Activated effector memory CD4-positive, alpha-beta T cell treated with anti-CD3 and anti-CD28 coated beads, Interleukin-2, amount 50 U/mL, for 16 hours (primary cell): ENCODE data around the gene IL2RG.

Source experiments
- DNase-seq: peaks from one replicate; pipeline ENCODE4 v3.0.0-alpha.2; 2020

Gene IL2RG

DNA sequence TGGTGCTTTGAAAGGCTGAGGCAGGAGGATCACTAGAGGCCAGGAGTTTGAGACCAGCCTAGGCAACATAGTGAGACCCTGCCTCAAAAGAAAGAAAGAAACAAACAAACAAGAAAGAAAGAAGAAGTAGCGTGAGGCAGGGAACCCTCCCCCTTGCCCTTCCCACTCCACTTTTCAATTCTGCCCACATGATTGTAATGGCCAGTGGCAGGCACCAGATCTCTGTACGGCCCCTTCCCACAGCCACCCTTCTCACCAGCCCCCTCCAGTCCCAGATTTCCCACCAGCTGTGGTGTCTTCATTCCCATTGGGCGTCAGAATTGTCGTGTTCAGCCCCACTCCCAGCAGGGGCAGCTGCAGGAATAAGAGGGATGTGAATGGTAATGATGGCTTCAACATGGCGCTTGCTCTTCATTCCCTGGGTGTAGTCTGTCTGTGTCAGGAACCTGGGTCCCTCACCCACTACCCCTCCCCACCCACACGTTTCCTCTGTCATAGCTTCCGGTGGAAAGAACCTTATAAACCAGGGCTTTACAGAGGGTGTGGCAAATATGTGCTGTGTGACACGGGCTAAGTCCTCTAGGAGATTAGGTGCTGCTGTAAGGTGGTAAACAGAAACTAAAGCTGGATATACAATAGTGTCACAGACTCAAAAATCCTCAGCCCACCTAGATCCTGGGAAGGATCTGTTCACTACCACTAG lies at the start of gene IL2RG:
Gene IL2RG, minus strand, starts transcription at position 437 of the 703 bp plus-strand sequence. Its CDS starts 38 bp downstream, at position 399.
- peak; percentile 90 for DNase-seq

DNA sequence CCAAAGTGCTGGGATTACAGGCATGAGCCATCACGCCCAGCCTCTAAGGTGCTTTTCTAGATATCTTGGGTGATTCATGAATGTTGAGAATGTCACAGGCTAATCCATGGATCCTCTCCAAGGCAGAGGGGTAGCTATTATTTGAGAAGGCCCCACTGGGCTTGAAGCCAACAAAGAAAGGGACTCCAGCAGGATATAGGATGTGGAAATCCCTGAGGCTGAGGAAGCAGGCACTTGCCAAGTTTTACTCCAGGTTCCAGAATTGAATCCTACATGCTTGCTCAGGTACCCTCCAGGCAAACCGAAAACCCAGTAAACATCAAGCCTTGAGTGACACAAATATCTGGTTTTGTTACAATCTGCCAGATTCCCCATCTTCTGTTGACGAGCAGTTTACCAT lies 49.1 kb upstream of the IL2RG start:
- DNase-seq: no peak

DNA sequence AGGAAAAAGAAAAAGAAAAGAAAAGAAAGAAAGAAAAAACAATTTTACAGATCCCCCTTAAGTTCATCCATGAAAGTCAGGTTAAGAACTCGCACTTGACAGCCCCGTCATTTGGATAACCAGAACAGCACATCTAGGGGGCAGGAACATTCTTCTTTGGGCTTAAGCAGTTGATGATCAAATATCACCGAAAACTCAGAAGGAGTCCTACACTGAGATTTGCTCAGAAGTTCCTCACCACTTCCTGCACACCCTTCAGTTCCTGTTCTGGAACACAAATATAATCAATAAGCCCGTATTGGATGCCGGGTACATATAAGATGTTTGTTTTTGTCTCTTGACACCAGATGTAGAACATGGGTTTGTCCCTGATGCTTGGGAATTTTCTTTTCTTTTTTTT lies 48.0 kb upstream of the IL2RG start:
- no peak for DNase-seq

DNA sequence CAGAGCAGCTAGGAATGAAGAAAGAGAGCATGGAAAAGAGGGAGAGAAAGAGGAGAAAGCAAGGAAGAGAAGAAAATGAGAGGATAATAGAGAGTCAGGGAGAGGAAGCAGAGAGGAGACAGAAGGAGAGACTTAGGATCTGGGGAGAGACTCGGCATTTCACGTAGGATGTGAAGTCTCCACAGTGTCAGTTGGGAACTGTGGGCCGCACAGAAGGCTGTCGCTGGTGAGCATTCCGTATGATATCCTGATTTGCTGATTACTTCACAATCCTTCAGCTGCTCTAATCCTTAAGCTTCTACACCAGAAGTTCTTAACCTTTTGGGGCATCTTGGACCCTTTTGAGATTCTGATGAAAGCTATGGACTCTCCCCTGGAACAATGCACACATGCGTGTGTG lies 47.2 kb upstream of the IL2RG start:
- no peak for DNase-seq

DNA sequence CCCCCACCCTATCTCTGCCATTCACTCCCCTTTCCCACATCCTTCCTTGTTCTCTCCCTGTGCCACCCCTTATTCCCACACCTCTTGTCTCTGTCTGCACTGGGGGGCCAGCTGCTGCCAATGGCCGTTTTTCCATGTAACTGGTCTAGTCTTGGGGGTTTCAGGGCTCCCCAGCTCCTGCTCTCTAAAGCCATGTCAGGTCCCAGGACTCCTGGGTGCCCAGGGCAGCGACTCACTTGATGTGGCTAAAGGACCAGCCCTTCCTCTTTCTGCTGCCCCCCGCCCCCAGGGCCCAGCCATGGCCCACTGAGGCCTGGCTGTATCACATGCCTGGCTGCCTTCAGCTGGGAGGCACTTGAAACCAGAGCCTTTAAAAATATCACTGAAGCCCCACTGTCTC lies 43.3 kb upstream of the IL2RG start:
- no peak for DNase-seq

DNA sequence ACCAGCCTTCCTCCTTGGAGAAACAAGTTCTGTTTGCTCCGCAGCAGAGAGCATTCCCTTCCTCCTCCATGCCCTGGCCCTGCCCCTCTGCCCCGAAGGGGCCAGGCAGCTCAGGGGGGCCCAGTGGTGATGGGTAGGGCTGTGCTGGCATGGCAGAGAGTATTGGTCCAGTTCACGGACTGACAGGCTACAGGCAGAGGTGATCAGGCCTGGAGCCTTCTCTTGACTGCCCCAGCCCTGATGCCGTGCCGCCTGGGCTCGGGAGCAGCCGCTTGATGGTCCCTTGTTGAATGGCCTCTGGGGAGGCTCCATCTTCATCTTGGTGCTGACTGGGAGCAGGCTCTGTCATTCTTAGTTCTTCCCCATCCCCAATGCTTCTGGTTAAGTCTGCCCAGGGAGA lies 42.8 kb upstream of the IL2RG start:
- DNase-seq: no peak

DNA sequence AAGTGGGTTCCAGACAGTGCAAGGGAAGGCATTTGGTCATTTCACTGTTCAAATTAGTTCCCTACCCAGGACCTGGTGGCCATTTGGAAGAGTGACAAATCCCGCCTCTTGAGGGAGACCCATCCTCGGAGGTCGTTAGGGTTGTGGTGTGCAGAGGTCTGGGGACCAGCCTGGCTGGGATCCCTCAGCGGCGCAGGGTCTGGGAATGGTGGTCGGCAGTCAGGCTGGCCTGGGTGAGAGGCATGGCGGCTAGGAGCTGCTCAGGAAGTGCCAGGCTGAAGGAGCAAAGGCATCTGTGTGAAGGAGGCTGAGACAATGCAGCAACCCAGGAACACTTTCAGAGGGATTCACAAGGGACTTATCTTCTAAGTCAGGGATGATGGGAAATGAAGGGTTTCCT lies 40.0 kb upstream of the IL2RG start:
- no peak for DNase-seq

DNA sequence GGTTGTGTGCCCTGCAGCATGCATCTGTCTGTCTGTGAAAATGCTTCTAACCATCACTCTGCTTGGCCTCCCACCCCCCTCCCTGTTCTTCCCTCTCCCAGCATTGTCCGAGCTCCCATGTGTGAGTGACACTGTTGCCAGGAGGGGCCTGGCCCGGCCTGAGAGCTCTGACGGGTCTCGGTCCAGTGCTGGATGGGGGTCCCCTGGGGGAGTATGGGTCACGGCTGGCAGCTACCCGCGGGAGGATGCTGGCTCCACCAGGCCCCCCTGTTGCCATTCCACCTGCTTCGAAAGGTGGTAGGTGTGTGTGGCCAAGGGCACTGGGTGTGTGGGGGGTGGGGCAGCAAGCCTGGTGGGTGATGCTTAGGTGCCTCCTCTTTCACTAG lies 36.9 kb upstream of the IL2RG start:
- DNase-seq: no peak

DNA sequence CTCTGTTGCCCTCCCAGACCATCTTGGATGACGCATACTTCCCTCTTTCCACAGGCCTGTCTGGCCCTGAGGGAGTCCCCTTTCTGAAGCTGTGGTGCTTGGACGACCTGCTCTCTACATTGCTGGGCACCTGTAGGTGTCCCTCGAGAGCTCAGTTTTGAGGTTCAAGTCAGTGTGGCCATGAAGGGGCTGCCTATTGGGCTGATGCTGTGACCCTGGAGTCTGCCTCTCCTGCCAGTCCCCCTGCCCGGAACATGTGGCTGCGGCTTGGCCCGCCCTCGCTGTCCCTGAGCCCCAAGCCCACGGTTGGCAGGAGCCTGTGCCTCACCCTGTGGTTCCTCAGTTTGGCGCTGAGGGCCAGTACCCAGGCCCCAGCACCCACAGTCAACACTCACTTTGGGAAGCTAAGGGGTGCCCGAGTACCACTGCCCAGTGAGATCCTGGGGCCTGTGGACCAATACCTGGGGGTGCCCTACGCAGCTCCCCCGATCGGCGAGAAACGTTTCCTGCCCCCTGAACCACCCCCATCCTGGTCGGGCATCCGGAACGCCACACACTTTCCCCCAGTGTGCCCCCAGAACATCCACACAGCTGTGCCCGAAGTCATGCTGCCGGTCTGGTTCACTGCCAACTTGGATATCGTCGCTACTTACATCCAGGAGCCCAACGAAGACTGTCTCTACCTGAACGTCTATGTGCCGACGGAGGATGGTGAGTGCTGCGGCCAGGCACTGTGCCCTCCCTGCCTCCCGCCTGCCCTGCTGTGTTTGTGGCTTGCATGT lies 36.3 kb upstream of the IL2RG start:
- DNase-seq: no peak

DNA sequence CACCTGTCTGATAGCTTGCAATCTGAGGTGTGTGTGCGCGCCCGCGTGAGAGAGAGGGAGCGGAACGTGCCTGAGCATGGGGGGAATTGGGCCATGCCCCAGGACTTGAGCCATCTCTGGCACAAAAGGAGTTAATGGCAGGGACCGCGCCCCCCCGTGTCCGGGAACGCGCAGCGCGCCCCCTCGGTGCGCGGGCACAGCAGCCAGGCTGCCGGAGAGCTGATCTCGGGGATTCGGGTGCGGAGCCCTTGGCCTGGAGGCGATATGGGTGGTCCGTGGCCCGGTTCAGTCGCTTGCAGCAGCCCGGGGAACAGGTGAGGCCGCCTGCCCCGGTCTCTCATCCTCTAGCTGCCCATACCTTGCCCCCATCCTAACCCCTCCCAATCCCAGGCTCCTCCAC lies 33.3 kb upstream of the IL2RG start, which contains the start of gene NLGN3:
Gene NLGN3, plus strand, starts transcription at position 191 of the 400 bp plus-strand sequence. CDS start 2,909 bp downstream, outside the sequence.
- no peak for DNase-seq

DNA sequence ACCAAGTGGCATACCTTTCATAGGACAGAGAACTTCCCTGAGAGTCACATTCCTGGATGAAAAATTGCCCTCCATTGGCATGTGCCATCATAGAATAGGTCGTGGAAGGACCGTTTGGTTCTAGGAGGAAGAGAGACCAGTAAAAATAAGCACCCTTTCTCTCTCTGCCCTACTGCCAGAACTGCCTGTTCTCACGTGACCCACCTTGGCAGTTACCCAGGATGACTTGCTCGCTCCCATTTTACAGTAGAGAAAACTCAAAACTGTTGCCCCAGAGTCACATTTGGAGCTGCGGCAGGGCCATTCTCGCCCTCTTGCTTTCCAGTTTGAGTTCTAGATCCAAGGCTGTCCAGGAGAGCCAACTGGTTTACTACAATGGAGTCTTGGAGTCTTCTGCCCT lies 32.1 kb upstream of the IL2RG start:
- no peak for DNase-seq

DNA sequence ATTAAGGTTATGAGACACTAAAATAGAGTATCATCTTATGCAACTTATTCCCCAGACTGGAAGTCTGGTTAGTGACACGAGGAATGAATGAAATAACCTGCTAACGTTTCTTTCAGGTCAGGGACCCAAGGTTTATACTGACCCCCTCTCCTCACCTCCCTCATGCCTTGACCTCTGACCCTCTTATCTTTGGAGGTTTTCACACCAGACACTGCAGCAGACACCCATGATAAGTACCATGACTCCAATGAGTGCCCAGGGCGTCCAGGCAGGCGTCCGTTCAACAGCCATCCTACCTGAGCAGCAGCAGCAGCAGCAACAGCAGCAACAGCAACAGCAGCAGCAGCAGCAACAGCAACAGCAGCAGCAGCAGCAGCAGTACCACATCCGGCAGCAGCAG lies 29.1 kb upstream of the IL2RG start:
- no peak for DNase-seq

DNA sequence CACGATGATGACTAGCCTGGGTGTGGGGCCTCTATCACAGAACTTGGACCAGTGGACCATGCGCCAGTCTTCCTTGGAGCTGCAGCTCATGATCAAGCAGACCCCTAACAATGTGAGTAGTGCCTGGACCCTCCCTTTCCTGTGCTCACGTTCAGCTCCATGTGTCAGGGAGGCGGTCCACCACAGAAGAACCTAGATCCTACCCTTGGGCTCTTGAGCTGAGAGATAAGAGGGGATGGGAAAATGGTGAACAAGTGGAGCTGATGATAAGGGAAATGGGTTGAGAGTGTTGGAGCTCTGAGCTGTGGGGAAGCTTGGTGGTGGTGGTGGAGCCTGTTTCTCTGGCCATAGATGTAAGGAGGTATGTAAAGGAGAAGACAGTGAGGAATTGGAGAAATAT lies 20.1 kb upstream of the IL2RG start:
- no peak for DNase-seq

DNA sequence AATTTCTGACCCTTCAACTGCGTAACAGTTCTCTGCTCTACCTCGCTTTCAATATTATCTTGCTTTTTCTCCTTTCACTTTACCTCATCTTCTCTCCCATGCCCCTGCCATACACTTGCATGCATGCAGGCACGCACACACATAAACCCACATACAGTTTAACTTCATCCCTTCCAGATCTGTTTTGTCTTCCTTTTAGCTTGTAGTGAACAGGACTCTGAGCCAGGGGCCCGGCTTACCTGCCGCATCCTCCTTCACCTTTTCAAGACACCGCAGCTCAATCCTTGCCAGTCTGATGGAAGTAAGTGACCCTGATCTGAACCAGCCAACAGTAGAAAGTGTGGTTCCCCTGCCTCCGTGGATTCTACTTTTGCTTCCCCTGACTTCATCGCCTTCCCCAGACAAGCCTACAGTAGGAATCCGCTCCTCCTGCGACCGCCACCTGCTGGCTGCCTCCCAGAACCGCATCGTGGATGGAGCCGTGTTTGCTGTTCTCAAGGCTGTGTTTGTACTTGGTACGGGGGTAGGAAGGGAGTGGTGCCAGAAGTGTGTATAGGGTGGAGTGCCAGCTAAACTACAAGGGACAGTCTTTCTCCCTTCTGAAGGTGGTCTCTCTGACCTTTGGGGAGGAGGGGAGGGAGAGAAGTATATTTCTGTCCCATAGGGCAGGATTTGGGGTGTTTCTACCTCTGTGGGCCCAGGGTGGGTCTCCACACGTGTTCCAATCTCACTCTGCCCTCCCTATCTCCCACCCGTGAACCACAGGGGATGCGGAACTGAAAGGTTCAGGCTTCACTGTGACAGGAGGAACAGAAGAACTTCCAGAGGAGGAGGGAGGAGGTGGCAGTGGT lies 17.8 kb upstream of the IL2RG start:
- peak; percentile 90 for DNase-seq

DNA sequence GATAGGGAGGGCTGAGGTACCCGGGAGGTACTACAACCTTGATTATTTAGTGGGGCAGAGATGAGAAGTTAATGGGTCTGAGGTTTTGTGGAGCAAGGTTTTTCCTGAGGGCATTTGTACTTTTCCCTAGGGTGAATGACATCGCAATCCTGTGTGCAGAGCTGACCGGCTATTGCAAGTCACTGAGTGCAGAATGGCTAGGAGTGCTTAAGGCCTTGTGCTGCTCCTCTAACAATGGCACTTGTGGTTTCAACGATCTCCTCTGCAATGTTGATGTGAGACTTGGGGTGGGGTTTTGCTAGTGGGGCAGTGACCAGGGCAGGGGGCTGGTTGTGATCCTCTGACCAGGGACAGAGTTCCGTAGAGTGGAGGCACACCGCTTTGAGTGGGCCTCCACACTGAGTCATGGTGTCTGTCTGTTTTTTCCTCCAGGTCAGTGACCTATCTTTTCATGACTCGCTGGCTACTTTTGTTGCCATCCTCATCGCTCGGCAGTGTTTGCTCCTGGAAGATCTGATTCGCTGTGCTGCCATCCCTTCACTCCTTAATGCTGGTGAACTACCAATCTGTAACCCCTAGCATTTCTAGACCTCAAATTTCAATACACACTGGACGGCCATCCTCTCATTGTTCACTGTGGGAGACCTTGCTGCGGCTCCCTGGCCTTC lies 16.9 kb upstream of the IL2RG start:
- no peak for DNase-seq

DNA sequence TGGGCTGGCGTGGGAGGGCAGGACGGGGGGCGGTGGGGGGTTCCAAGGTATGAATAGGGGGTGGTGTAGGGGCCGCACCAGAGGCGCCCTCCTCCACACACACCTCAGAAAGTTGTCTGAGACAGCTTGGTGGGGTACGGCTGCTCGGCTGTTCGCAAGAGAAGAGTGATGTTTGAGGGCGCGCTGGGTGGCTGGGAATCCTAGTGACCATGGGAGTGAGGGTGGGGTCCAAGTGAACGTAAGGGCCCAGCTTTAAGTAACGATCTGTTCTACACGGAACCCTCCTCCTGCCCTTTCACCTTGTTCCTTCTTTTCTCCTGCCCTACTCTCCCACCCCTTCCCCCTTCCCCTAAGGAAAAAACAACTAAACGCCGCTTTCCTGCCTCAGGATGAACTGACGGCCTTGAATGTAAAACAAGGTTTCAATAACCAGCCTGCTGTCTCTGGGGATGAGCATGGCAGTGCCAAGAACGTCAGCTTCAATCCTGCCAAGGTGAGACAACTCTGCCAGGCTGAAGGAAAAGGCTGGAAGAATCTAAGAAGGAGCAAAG lies 7.7 kb upstream of the IL2RG start:
- DNase-seq: no peak

DNA sequence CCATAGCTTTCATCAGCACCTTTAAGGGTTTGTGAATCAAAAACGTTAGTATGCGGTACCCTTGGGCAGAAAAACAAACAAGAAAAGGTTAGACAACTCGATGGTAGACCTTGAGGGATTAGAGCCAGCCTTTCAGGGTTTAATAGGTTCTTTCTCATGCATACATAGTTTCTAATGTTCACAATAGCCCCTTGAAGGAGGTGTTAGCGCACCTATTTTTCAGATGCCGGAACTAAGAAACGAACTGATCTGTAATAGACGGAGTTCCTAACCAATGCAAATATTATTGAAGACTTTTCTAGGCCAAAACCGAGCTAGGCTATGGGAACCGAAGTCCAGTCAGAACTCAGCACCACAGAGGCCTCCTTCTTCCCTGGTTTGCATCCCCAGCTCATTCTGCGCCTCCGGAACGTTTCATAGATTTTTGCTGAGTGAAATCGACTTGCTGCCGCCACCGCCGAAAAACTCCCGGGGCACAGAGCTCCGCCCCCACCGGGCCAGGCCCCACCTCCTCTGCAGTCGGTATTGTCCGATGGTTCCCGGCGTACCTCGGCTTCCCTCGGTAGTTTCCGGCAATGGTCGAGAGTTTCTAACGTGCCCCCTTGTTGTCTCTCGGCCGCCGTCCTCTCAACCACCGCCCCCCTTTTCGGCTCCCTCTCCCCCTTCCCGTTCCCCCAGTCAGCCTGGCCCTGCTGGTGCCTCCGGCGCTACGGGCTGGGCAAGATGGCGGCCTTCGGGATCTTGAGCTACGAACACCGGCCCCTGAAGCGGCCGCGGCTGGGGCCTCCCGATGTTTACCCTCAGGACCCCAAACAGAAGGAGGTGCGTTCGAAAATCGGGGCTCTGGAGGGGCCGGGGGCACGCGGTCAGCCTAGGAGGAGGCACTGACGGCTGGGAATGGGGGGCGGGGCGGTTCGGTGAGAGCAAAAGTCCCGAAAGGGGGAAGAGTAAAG lies 6.9 kb upstream of the IL2RG start, which contains the start of gene MED12:
Gene MED12, plus strand, starts transcription at position 565 of the 953 bp plus-strand sequence. Its CDS starts 159 bp downstream, at position 724.
- peak; percentile 93 for DNase-seq

DNA sequence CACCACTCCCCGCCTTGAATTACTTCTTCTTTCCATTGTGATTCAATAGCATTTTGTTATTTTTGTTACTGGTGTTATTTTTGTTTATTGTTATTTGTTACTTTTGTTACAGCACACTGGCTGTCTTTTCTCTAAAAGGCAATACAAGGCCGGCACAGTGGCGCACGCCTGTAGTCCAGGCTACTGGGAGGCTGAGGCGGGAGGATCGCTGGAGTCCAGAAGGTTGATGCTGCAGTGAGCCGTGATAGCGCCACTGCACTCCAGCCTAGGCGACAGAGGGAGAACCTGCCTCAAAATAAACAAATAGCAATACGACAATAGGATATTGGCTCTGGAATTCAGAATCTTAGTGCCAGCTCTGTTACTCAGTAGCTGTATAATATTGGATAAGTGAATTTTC lies 6.0 kb upstream of the IL2RG start:
- DNase-seq: no peak

DNA sequence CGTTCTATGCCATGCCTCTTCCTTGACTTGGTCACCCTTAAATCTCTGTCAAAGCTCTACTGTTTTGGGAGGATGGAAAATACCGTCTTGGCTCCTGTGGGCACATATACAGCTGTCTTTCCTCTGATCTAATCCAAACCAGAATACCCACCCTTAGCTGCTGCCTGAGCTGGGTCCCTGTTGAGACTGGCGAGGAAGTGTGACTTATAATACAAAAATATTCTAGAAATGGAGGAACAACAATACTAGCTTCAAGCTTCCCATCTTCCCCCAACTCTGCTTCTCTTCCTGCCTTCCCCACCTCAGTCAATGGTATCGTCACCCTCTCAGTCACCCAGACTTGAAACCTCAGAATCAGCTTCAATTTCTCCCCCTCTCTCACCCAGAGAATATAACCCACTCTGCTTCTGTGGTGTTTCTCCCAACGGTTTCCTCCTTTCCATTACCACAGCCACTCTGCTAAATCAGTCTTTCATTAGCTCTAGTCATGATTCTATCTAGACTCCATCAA lies 599 bp upstream of the IL2RG start:
- peak; percentile 66 for DNase-seq

DNA sequence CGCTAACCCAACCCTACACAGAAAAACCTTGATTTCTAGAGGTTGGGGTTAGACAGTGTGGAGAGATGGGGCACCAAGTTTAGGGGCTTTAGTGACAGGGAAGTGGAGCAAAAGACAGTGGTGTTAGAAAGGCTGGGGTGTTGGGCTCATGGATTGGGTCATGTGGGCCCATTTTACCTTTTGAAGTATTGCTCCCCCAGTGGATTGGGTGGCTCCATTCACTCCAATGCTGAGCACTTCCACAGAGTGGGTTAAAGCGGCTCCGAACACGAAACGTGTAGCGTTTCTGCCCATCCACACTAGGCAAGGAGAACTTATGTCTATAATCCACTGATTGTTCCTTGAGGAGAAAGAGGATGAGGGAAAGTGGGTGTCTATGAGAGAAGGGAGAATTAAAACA lies 2.3 kb downstream of the IL2RG start:
- no peak for DNase-seq

DNA sequence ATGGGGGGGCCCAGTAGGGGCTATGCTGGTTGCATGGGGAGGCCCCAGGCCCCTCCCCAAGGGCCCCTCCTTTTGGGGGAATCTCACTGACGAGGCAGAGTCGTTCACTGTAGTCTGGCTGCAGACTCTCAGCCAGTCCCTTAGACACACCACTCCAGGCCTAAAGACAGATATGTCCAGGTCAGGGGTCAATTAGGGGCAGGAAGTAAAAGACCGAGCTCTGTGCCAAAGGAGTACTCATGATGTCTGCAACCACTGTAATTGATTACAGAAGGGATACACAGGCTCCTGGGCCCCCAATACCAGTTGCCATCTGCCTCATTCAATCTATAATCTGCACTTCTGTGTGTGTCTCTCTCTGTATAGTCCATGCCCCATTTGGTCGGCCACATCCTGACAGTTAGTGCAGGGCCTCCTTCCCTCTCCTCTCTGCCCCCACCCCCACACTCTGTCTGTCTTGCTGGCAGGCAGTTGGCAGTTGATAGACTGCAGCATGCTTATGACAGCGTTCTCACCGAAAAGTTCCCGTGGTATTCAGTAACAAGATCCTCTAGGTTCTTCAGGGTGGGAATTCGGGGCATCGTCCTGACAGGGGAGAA lies 3.5 kb downstream of the IL2RG start:
- peak; percentile 71 for DNase-seq
